ENCODE data around the gene HEXIM1. TPM values are rescaled to one million over a fixed set of nuclear protein-coding genes. Genes with fewer than 3 reads are reported as not detected.

Gene HEXIM1, protein sequence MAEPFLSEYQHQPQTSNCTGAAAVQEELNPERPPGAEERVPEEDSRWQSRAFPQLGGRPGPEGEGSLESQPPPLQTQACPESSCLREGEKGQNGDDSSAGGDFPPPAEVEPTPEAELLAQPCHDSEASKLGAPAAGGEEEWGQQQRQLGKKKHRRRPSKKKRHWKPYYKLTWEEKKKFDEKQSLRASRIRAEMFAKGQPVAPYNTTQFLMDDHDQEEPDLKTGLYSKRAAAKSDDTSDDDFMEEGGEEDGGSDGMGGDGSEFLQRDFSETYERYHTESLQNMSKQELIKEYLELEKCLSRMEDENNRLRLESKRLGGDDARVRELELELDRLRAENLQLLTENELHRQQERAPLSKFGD
- 23.7 TPM for total RNA-seq

DNA sequence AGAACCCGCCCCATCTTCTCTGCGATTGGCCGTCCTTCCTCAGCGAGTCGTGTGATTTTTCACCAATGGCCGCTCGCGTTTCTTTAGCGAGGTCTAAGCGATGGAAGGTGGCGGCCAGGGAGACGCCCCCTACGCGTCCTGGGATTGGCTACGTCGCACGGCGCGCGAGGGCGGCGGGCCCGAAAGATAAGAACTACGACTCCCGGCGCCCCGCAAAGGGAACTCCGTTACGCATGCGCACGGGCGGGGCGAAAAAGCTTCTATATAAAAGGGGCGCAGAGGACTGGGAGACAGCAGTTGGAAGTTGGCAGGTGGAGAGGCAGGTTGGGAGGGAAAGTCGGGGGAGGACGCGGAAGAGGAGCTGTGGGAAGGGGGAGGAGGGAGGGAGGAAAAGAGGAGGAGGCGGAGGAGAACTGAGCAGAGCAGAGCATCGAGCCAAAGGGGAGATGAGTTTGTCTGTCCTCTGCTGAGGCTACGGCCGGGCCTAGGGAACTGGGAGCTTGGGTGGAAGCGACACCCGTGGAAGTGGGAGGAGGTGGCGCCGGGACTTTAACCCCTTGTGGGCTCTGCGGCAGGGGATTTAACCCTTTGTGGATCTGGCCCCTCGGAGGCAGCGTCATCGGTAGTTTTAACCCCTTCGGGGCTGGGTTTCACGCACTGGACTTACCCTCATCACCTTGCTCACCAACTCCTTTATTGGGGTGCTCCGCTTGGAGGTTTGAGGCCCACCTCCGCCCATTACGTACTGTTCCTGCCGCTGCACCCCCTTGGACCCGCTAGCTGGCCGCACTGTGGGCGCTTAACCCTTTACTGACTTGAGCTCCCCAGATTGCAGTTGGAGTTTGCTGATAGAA lies at the start of gene HEXIM1:
Gene HEXIM1 (plus strand): TSS at position 293 of the 854 bp plus-strand sequence. CDS start 716 bp downstream, outside the sequence.
- TF ChIP-seq, protein P1, sequence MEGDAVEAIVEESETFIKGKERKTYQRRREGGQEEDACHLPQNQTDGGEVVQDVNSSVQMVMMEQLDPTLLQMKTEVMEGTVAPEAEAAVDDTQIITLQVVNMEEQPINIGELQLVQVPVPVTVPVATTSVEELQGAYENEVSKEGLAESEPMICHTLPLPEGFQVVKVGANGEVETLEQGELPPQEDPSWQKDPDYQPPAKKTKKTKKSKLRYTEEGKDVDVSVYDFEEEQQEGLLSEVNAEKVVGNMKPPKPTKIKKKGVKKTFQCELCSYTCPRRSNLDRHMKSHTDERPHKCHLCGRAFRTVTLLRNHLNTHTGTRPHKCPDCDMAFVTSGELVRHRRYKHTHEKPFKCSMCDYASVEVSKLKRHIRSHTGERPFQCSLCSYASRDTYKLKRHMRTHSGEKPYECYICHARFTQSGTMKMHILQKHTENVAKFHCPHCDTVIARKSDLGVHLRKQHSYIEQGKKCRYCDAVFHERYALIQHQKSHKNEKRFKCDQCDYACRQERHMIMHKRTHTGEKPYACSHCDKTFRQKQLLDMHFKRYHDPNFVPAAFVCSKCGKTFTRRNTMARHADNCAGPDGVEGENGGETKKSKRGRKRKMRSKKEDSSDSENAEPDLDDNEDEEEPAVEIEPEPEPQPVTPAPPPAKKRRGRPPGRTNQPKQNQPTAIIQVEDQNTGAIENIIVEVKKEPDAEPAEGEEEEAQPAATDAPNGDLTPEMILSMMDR (IDR thresholded peaks at IDR 0.05): no peak
- Histone ChIP-seq H3K36me3 (no peaks in the 10 kb centered on the region), H3K27ac (peak within 1 kb of the TSS; percentile 96 to 97), H3K4me3 (peak within 1 kb of the TSS; percentile 73 to 90), H3K27me3 (no peaks in the 10 kb centered on the region), H3K9me3 (no peaks in the 10 kb centered on the region), H3K4me1 (peaks cover 11 to 47% of the 10 kb centered on the region in 2 donors)
- intact Hi-C loops (cut with DNase I): loop anchor here (1.0 to 10.0 kb wide), 6 partner anchors 13 to 1244 kb away; partner anchors contain the start of genes ACBD4, HEXIM2, MAP3K14 and MPP2
- DNase-seq (ENCODE audit: low spot score in 2 of 2): peak; percentile 98 to 100

DNA sequence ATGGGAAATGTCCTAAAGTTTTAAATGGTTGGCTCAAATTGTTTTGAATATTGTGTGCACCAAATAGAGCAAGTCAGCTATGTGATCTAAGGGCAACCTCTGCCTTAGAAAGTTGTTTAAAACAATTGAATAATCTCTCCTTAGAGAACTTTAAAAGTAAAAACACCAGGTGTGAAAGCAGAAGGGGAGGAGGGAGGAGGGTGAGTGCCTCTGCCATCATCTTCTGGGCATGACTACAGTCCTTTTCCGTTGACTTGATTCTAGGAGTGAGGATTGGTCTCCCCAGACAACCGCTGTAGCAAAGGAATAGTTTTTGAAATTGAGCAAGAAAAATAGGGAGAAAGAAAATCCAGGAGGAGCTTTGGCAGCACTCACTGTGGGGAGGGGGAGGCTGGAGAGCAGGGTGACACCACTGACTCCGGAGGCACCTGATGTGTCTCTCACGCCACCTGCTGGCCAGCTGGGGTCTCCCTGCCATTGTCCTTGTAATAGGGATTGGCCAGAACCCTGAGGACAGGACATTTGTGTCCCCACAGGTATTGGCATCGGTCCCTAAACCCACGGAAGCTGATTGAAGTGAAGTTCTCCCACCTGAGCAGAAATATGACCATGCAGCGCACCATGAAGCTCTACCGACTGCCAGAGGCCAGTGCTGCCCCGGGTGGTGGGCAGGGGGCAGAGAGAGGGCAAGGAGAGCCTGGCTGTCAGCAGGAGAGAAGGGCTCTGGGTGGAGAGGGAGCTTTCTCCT lies 49.2 kb upstream of the HEXIM1 start:
- H3K27ac ChIP-seq: peak overlapping the region; percentile 64 to 80
- DNase-seq (ENCODE audit: low spot score in 2 of 2): peak; percentile 63 to 97
- peaks cover 16 to 45% of the 10 kb centered on the region in 2 donors for H3K4me1 ChIP-seq
- peak overlapping the region in 1 of 2 donors; percentile 9 for H3K4me3 ChIP-seq
- H3K27me3 ChIP-seq: no peaks in the 10 kb centered on the region
- peaks cover 79 to 84% of the 10 kb centered on the region in 2 donors for H3K36me3 ChIP-seq
- intact Hi-C loops (cut with DNase I): loop anchor here (1.0 to 5.0 kb wide), 5 partner anchors 34 to 178 kb away; partner anchors contain the start of genes C1QL1, DCAKD and PLCD3
- no peaks in the 10 kb centered on the region for H3K9me3 ChIP-seq
- TF ChIP-seq, protein P1 (IDR thresholded peaks at IDR 0.05): peak; percentile 85 to 96 (median 91)

DNA sequence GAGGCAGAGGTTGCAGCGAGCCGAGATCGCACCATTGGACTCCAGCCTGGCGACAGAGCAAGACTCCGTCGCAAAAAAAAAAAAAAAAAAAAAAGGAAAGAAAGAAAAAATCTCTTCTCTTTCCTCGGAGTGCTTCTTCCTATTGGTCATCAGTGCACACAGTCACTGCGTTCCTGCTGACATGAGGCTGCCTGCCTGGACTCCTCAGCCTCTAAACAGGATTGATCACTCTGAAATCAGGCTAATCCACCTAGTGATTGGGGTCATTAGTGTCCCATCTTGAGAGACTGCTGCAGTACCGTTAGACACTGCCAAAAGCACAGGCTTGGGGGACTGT lies 46.8 kb upstream of the HEXIM1 start:
- no peaks in the 10 kb centered on the region for H3K9me3 ChIP-seq
- no peaks in the 10 kb centered on the region for H3K27me3 ChIP-seq
- intact Hi-C loops (cut with DNase I): no loop called here
- TF ChIP-seq, protein P1 (IDR thresholded peaks at IDR 0.05): no peak
- no peak for DNase-seq (ENCODE audit: low spot score in 2 of 2)
- peaks cover 80 to 87% of the 10 kb centered on the region in 2 donors for H3K36me3 ChIP-seq
- H3K4me3 ChIP-seq: no peak overlapping the region
- H3K27ac ChIP-seq: peak overlapping the region; percentile 50 to 54
- H3K4me1 ChIP-seq: peaks cover 12 to 24% of the 10 kb centered on the region in 2 donors

DNA sequence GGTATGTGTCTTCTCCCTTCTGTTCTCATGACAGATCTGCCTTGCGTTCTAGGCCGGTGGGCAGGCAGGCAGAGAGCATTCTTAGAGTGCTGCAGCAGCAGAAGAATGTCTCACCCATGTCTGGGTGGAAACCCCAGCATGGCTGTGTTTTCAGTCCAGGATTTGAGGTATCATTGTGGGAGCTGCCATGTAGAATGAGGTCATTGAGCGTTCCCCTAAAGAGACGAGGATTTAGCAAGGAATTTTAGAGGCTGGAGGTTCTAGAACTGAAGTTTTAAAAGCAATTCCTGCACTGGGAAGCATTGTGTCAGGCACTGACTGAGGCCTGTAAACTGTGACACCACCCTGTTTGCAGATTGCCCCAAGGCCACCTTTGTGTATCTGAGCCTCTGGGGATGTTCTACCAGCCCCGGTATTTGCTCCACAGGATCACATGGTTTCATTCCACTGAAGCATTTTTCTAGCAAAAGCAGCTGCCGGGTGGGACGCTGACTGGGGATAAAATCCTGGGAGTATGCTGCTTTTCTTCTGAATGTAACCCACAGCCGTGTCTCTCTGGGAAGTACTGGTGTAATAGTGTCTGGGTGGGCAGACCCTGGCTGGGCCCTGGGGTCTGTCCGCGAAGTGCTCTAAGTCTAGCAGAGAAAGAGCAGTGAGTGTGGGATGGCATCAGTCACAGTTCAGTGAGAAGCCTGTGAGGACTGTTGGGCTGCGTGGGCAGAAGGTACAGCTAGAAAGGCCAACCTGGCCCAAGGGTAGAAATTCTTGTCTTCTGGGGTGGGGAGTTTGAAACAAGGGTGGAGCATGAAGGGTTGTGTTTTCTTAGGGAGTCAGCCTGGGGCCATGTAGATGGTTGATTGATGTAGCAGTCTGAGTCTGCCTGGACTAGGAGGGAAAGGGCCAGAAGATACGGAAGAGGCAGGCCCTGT lies 46.1 kb upstream of the HEXIM1 start:
- H3K4me3 ChIP-seq: no peak overlapping the region
- H3K36me3 ChIP-seq: peaks cover 80 to 81% of the 10 kb centered on the region in 2 donors
- no peaks in the 10 kb centered on the region for H3K27me3 ChIP-seq
- H3K27ac ChIP-seq: peak overlapping the region; percentile 50 to 54
- intact Hi-C loops (cut with DNase I): no loop called here
- no peaks in the 10 kb centered on the region for H3K9me3 ChIP-seq
- TF ChIP-seq, protein P1 (IDR thresholded peaks at IDR 0.05): no peak
- DNase-seq (ENCODE audit: low spot score in 2 of 2): no peak
- H3K4me1 ChIP-seq: peaks cover 15 to 25% of the 10 kb centered on the region in 2 donors

Data from ascending aorta (tissue), 2 donors.